Stimulated activated CD4-positive, alpha-beta T cell treated with anti-CD3 and anti-CD28 coated beads, Interleukin-2, amount 100 ng/mL, for 24 hours (primary cell): ENCODE results near the gene CCND1.
A peak's percentile ranks its signal among the peaks of the same experiment; 100 is the strongest.
"Not testable (repeated sequence)": the region's sequence is repeated elsewhere in the genome, so short reads cannot be mapped to it uniquely, and the experiment has no call there.

ENCODE experiments used
- DNase-seq, 2 donors: peaks; one replicate each; pipeline ENCODE4 v3.0.0-alpha.2; 2020

CCND1 gene

GRCh38 chr11:69618237-69618636 is 22.7 kb upstream of the CCND1 start:
- DNase-seq, result no peak

- no peak for DNase-seq
These were observed 20.2 kb upstream of the CCND1 start for GRCh38 chr11:69620683-69621290.

GRCh38 chr11:69622097-69622681 is 18.8 kb upstream of the CCND1 start:
- not testable (repeated sequence) for DNase-seq

GRCh38 chr11:69624293-69624692 is 16.7 kb upstream of the CCND1 start:
- DNase-seq, result no peak

GRCh38 chr11:69625476-69625875 is 15.5 kb upstream of the CCND1 start:
- no peak for DNase-seq

- DNase-seq, result no peak
These were observed 13.4 kb upstream of the CCND1 start for GRCh38 chr11:69627551-69627950.

- DNase-seq, result no peak
These were observed 10.9 kb upstream of the CCND1 start for GRCh38 chr11:69630017-69630416.

- DNase-seq, result no peak
These were observed 10.5 kb upstream of the CCND1 start for GRCh38 chr11:69630424-69630823.

GRCh38 chr11:69632900-69633299 is 8.1 kb upstream of the CCND1 start:
- DNase-seq, result no peak

GRCh38 chr11:69634069-69634468 is 6.9 kb upstream of the CCND1 start:
- no peak for DNase-seq

GRCh38 chr11:69634590-69634989 is 6.4 kb upstream of the CCND1 start:
- DNase-seq, result no peak

GRCh38 chr11:69635195-69635594 is 5.8 kb upstream of the CCND1 start:
- DNase-seq, result no peak

GRCh38 chr11:69635804-69636511 is 5.0 kb upstream of the CCND1 start:
- DNase-seq, result no peak

- DNase-seq, result peak in 1 of 2 donors; percentile 39
These were observed 4.3 kb upstream of the CCND1 start for GRCh38 chr11:69636512-69637197.

- no peak for DNase-seq
These were observed 3.6 kb upstream of the CCND1 start for GRCh38 chr11:69637198-69637940.

- DNase-seq, result peak in 1 of 2 donors; percentile 16
These were observed 2.8 kb upstream of the CCND1 start for GRCh38 chr11:69637941-69638871.

- peak in 1 of 2 donors; percentile 42 for DNase-seq
These were observed 1.8 kb upstream of the CCND1 start for GRCh38 chr11:69638941-69639681.

- DNase-seq, result no peak
These were observed 1.1 kb upstream of the CCND1 start for GRCh38 chr11:69639831-69640230.

GRCh38 chr11:69640260-69640994 is 529 bp upstream of the CCND1 start:
- peak in 1 of 2 donors; percentile 14 for DNase-seq
